ENCODE data around the gene BRI3. TPM values are rescaled to one million over a fixed set of nuclear protein-coding genes. Genes with fewer than 3 reads are reported as not detected.

BRI3 gene
- total and polyA plus RNA-seq, 2 of the 4 experiments (the other 2 are of a cell fraction): 24.7 to 68.3 TPM

GRCh38 chr7:98303176-98303865 is 21.8 kb downstream of the BRI3 start:
- in situ Hi-C loops (cut with MboI; ENCODE audit: low sequenced_read_pairs) (loop anchor here (25.0 kb wide), 1 partner anchor 434 kb away; no protein-coding TSS in a partner anchor), dilution Hi-C loops (cut with HindIII; ENCODE audit: low sequenced_read_pairs, unreplicated experiment) (no loop called here), intact Hi-C loops (cut with micrococcal nuclease) (no loop called here)
- Histone ChIP-seq H3K14ac (replicated peaks; ENCODE audit: low read depth, low read length) (no peak overlapping the region), H3K36me3 (ENCODE audit: control insufficient read depth, insufficient read depth, low read length) (peaks cover 11% of the 10 kb centered on the region), H2AFZ (replicated peaks; ENCODE audit: low read length, poor library complexity) (no peak overlapping the region), H4K5ac (ENCODE audit: low read depth, low read length) (no peak overlapping the region), H3K9me3 (ENCODE audit: control insufficient read depth, insufficient read depth, low read length) (no peaks in the 10 kb centered on the region), H4K91ac (ENCODE audit: insufficient read depth, low read depth, low read length) (no peak overlapping the region), H3K23ac (ENCODE audit: low read depth, low read length) (no peak overlapping the region), H2AK5ac (ENCODE audit: low read depth, low read length) (no peak overlapping the region), H3K9ac (ENCODE audit: low read depth, low read length) (no peak overlapping the region), H3K18ac (ENCODE audit: low read depth, low read length) (no peak overlapping the region), H3K79me1 (ENCODE audit: low read depth in 1 of 2, low read length in 2 of 2) (peaks cover 4 to 11% of the 10 kb centered on the region in 2 experiments; a peak in 2 of 4 replicates), H4K8ac (ENCODE audit: low read depth in 2 of 2, low read length in 2 of 2) (no peak overlapping the region), H2AK9ac (replicated peaks; ENCODE audit: low read depth, low read length, poor library complexity) (no peak overlapping the region), H2BK20ac (ENCODE audit: low read depth, low read length) (no peak overlapping the region), H3K9me1 (ENCODE audit: insufficient read depth, low read length) (peaks cover 6% of the 10 kb centered on the region), H2BK120ac (ENCODE audit: low read depth, low read length) (no peak overlapping the region), H3K4ac (ENCODE audit: low read depth, low read length) (no peak overlapping the region), H3K27ac (ENCODE audit: insufficient read depth, low read length) (no peak overlapping the region), H2BK5ac (ENCODE audit: low read depth, low read length, poor library complexity, severe bottlenecking) (no peak overlapping the region), H3K27me3 (ENCODE audit: control insufficient read depth, insufficient read depth, low read length) (no peaks in the 10 kb centered on the region), H2BK15ac (ENCODE audit: low read depth, low read length) (no peak overlapping the region), H3K4me3 (ENCODE audit: insufficient read depth, low read depth, low read length) (no peak overlapping the region), H4K20me1 (ENCODE audit: insufficient read depth, low read length) (no peaks in the 10 kb centered on the region), H3K4me1 (ENCODE audit: control insufficient read depth, insufficient read depth, low read length) (no peaks in the 10 kb centered on the region; the same call in 1 of the 2 replicates), H3K56ac (ENCODE audit: extremely low read depth, insufficient read depth, low read length) (no peak overlapping the region), H3K4me2 (ENCODE audit: low read depth, low read length) (no peak overlapping the region)
- DNase-seq (no peak), ATAC-seq (ENCODE audit: low read depth) (no peak)
- TF ChIP-seq FOS (IDR thresholded peaks at IDR 0.05; ENCODE audit: low read depth, low read length) (no peak), ELK1 (IDR thresholded peaks at IDR 0.05; ENCODE audit: borderline replicate concordance, low read depth, low read length) (no peak), RCOR1 (IDR thresholded peaks at IDR 0.05; ENCODE audit: insufficient replicate concordance, low read length) (no peak), CEBPB (IDR thresholded peaks at IDR 0.05; ENCODE audit: low read depth, low read length) (no peak)
- BruUV-seq (replicated peaks): no TSS peak
- POLR2A ChIA-PET (ENCODE audit: unreplicated experiment): no interaction called here
- 87% methylated on average over 4 of the region's 19 CpGs; no CpG with 5 or more reads in 1 of the 2 experiments for WGBS, 2 experiments (ENCODE audit: extremely low coverage in 2 of 2, insufficient read length in 1 of 2)
- CTCF ChIA-PET: interaction anchor here (0.5 kb wide), 1 partner anchor 32 kb away, joined by 4 read pairs; no protein-coding TSS in a partner anchor

Measured in IMR-90 (cell line).